Esophagus mucosa (tissue), 1 donor: ENCODE results near the gene CBFA2T2. TPM values are rescaled to one million over a fixed set of nuclear protein-coding genes. Genes with fewer than 3 reads are reported as not detected.
"Not testable (repeated sequence)": the region's sequence is repeated elsewhere in the genome, so short reads cannot be mapped to it uniquely, and the experiment has no call there.

Experiments
- ATAC-seq: fragments of 200-7000 bp; cut with Tn5 transposase; one replicate; pipeline ENCODE4 v1.9.1; 2020
- total RNA-seq: library from RNA; stranded (reverse); gene quantifications from one replicate; pipeline ENCODE4 v1.2.4, GENCODE V29; 2023
- donor health status: DM: yes; HTN: yes; CAD: no.

Gene CBFA2T2
- total RNA-seq, 1 donor from 2014 or later = 9.0 TPM

DNA sequence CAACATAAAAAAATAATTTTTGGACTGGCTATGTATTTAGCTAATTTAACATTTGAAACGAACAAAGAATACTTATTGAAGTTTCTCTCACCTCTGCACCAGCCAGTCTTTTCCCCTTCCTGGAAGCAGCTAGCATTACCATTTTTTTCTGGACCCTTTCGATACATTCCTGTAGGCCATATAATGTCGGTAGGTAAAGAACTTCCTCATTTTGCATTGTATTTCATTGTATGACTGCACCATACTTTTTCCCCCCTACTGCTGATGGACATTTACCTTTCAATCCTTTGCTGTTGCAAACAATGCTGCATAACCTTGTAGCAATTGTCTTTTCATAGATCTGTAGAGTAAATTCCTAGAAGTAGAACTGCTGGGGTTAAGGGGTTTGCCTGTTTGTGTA, 17.6 kb downstream of the CBFA2T2 start:
- ATAC-seq = no peak

DNA sequence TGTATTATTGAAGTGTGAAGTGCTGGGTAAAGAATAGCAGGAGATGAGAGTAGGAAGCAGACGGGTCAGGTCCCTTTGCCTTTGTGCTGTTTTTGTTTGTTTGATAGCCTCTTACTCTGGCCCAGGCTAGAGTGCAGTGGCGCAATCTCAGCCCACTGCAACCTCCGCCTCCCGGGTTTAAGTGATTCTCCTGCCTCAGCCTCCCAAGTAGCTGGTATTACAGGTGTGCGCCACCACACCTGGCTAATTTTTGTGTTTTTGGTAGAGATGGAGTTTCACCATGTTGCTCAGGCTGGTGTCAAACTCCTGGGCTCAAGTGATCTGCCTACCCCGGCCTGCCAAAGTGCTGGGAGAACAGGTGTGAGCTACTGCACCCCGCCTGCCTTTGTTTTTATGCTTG, 18.1 kb downstream of the CBFA2T2 start:
- ATAC-seq = not testable (repeated sequence)

DNA sequence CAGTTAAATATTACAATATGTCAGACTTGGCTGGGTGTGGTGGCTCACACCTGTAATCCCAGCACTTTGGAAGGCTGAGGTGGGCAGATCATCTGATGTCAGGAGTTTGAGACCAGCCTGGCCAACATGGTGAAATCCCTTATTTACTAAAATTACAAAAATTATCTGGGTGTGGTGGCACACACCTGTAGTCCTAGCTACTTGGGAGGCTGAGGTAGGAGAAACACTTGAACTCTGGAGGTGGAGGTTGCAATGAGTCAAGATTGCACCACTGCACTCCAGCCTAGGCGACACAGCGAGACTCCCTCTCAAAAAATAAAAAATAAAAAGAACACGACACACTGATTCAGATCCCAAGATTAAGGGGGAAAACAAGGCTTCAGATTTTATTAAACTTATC, 19.2 kb downstream of the CBFA2T2 start:
- ATAC-seq = not testable (repeated sequence)

DNA sequence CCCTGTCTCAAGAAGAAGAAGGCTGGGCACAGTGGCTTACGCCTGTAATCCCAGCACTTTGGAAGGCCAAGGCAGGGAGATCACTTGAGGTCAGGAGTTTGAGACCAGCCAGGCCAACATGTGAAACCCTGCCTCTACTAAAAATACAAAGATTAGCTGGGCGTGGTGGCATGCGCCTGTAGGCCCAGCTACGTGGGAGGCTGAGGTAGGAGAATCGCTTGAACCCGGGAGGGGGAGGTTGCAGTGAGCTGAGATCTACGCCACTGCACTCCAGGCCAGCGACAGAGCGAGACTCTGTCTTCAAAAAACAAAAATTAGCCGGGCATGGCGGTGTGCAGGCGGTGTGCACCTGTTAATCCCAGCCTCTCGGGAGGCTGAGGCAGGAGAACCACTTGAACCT, 22.0 kb downstream of the CBFA2T2 start:
- ATAC-seq = not testable (repeated sequence)

DNA sequence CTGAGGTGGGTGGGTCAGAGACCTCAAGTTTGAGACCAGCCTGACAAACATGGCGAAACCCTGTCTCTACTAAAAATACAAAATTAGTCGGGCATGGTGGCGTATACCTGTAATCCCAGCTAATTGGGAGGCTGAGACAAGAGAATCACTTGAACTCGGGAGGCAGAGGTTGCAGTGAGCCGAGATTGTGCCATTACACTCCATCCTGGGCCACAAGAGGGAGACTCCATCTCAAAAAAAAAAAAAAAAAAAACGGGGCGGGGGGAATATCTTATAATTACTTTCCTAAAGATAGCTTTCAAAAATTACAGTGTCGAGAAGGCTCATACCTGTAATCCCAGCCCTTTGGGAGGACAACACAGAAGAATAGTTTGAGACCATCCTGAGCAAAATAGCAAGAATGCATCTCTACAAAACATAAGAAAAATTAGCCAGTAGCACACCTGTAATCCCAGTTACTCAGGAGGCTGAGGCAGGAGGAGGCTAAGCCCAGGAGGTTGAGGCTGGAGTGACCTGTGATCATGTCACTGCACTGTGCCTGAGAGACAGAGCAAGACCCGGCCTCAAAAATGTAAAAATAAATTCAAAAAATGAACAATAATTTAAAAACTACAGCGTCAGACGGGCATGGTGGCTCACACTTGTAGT, 25.8 kb downstream of the CBFA2T2 start:
- no peak for ATAC-seq

DNA sequence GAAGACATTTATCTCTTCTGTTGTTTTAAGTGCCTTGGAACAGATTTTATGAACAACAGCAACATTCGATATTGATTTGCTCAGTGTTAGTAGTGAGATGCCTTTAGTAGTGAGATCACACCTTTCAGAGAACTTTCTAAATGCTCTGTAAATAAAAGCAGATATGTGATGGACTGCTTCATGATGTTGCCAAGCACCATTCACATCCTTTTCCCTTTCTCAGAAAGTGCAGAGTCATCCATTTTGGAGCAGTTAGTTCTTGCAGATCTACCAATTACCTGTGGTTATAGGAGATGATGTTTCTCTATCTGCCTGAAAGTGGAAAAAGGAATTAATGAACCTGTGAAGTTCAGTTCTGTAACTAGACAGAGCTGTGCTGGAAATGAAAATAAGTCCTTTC, 27.0 kb downstream of the CBFA2T2 start:
- peak; percentile 48 for ATAC-seq

DNA sequence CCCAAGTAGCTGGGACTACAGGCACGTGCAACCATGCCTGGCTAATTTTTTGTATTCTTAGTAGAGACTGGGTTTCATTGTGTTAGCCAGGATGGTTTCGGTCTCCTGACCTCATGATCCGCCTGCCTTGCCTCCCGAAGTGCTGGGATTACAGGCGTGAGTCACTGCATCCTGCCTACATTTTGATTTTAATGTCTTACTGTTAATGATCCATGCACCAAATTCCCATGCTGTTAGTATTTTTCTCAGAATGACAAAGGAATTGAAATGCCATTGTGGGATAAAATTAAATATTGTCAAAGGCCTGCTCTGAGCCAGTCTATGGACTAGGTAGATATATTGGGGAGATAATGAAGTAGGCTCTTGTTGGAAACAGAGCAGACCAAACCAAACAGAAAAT, 28.2 kb downstream of the CBFA2T2 start:
- peak; percentile 78 for ATAC-seq

DNA sequence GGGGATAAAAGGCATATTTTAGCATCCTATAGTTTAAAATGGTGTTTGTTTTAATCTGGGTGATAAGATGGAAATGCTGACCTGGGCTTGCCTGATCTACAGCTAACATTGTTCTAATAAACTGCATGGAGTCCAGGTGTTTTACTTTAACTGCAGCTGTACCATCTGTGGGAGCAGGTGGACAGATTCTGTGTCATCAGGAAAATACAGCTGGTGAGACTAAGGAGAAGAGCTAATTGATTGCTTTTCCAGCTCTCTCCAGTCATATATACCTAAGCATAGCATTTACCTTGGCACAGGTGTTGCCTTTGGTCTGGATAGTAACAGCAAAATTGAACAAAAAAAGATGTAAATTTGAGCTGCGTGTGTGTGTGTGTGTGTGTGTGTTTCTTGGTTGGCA, 31.6 kb downstream of the CBFA2T2 start:
- no peak for ATAC-seq

DNA sequence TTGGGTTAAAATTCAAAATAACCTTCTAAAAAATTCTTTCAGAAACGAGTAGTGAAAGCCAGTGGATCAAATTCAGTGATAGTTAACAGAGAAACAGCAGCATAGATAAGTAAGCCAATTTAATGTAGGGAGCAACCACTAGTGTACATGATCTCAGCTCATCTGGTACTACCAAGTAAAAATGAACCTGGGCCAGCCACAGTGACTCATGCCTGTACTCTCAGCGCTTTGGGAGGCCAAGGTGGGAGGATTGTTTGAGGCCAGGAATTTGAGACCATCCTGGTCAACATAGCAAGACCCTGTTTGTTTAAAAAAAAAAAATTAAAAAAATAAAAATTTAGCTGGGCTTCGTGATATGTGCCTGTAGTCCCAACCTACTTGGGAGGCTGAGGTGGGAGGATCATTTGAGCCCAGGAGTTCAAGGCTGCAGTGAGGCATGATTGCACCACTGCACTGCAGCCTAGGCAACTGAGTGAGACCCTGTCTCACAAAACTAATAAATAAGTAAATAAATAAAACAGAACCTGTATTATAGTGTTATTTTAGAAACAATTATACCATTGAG, 32.4 kb downstream of the CBFA2T2 start:
- ATAC-seq = no peak

DNA sequence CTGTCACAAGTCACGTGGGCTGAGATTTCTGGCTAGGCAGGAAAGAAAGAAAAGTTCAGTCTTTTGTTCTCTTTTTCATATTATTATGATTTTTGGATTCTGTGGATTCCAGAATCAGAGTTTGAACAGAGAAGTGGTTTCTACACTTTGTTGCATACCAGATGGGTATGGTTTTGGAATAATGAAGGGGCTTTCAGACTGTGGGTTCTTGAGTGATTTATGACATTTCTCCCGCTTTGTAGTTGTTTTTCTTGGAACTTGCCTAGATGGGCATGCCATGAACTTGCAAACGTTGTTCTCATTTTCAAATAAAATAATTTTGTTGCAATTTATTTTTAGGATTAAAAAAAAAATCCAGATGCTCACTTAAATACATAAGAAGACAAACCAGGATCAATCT, 34.4 kb downstream of the CBFA2T2 start:
- ATAC-seq = no peak

DNA sequence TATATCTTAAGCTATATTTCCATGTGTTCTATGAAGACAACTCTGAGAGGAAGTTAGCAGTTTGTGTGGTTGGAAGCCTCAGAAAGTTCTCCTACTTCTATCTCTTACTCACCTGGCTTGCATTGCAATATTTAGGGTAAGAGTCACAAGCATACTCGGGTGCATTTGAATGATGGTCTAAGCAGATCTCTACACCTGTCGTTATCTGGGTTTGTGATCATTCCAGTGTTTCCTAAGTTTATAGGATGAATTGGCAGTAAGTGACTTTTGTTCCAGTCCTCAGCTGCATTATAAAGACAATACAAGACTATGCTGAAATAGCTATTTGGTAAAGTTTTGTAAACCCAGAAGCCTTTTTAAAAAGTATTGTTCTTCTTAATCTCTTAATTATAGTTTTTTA, 36.9 kb downstream of the CBFA2T2 start:
- ATAC-seq = no peak

DNA sequence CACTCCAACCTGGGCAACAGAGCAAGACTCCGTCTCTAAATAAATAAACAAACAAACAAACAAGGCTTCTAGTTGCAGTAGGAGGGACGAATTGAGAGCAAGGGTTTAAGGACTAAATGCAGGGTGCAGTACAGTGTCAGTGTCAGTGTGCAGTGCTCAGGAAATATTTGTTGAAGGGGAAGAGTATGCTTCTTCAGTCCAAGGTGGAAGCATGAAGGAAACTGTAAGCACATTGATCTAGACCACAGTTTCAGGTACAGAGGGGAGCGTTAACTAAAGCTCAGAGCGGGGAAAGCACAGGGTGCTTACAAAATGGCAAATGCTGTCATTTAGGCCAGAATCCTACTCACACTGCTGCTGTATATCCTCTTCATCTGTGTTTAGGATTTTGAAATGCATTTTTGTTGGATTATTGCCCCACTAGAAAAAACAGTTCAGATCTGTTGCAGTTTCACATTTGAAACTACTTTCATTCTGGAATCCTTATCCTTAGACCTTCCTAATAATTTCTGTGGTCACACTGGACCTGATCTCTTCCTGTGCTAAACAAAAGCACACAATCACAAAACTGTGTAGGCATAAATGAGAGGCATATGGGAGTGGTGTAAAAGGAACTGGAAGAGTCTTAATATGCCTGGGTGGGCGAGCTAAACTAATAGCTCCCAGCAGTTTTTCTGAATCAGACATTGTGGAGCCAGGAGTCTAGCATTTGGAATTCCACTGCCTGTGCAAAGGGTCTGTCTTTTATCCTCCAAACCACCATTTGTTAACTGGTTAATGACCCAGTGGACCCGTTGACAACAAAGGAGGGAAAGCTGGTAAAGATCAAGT, 41.4 kb downstream of the CBFA2T2 start:
- no peak for ATAC-seq

DNA sequence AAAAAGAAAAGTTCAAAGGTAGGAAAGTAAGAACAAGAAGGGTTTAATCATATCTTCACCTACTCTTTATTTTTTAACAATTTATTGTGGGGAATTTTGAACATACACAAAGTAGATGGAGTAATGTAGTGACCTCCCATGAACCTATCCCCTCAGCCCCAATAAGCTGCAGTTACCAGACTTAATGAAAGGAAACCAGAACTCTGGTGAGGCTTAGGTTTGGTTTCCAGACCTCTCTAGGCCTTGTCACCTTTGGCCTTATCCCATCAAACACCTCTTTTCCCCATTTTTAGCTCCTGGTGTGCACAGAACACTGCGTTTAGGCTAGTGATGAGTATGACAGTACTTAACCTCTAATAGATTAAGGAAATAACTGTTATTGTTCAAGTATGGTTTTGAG, 42.0 kb downstream of the CBFA2T2 start:
- ATAC-seq = no peak

DNA sequence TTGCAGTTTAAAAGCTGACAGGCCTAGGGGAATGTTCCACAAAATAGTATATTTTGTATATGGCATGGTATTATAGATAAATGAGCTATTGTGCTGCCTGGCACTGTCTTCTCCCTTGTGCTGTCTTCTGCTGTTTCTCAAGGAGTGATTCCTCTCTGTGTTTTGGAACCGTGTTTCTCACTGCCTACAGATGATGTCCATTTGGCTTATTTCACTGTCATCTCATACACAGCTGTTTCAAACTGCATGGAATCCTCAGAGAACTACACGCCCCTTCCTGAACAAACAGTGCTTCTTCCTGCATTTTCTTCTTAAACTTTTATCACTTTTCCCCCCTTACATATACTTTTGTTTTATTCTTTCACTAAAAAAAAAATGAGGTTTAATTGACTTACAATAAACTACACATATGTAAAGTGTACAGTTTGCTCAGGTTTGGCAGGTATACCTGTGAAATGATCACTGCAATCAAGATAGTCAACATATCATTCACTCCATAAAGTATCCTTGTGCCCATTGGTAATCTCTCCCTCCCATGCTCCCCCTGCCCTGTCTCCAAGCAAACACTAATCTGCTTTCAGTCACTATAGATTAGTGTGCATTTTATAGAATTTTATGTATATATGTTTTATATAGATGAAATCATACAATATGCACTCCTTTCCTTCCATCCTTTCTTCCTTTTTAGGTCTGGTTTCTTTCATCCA, 43.0 kb downstream of the CBFA2T2 start:
- ATAC-seq = no peak

DNA sequence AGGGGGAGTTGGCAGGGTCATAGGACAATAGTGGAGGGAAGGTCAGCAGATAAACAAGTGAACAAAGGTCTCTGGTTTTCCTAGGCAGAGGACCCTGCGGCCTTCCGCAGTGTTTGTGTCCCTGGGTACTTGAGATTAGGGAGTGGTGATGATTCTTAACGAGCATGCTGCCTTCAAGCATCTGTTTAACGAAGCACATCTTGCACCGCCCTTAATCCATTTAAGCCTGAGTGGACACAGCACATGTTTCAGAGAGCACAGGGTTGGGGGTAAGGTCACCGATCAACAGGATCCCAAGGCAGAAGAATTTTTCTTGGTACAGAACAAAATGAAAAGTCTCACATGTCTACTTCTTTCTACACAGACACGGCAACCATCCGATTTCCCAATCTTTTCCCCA, 45.8 kb downstream of the CBFA2T2 start:
- not testable (repeated sequence) for ATAC-seq

DNA sequence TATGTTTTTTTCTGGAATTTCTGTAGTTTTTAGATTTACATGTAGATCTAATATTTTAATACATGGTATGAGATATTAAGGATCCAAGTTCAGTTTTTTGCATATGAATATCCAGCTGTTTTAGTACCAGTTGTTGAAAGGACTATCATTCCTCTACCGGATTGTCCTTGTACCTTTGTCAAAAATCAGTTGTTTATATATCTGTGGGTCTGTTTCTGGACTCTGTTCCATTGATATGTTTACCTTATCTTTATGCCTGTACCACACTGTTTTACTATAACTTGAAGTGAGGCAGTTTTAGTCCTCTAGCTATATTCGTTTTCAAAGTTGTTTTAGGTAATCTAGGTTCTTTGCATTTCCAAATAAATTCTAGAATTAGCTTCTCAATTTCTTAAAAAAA, 47.7 kb downstream of the CBFA2T2 start:
- no peak for ATAC-seq

DNA sequence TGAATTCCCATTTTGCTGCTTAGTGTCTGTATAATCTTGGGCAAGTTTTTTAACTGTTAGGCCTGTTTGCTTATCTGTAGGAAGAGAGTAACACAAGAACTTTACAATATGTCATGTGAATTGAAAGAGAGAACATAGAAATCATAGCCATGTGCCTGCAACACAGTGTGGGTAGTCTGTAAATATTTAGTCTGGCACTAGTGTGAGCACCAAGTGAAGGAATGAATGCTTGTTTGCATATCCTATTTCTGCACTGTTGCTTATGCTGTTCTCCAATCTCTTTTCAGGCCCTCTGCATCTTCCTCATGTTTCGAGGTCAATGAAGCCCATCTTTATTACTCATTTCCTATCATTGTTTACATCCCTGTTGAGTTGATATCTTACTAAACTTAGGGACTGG, 49.2 kb downstream of the CBFA2T2 start:
- no peak for ATAC-seq

DNA sequence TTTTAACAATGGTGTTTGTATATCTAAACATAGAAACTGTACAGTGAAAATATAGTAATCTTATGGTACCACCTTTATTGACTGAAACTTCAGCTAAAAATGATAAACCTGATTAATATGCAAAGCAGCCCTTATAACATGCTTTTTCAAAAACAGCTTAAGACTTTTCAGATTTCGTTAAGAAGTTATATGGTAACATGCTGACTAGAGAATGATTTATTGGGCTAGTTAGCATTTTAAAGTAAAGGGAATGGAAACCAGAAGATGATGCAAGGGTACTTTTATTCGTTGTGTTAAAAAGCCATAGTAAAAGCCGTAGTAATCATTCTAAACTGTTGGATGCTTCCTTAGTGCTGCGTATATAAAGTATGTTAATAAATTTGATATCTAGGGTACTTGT, 50.5 kb downstream of the CBFA2T2 start:
- ATAC-seq = no peak

DNA sequence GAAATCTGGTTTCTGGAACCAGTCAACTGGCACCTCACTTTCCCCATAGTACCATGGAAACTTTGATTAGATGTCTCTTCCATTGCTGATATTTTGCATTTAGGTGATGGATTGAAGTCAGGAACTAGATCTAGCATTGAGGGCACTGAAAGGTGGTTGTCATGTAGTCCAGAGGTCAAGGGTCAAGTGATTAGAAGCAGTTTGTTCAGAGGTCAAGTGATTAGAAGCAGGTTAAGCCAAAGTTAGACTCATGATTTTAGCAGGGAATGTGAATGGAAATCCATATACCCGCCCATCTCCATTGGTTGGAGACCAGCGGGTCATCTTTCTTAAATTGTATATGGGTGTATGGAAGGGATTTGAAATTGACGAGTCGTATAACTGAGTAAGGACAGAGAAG, 51.2 kb downstream of the CBFA2T2 start:
- ATAC-seq = no peak

DNA sequence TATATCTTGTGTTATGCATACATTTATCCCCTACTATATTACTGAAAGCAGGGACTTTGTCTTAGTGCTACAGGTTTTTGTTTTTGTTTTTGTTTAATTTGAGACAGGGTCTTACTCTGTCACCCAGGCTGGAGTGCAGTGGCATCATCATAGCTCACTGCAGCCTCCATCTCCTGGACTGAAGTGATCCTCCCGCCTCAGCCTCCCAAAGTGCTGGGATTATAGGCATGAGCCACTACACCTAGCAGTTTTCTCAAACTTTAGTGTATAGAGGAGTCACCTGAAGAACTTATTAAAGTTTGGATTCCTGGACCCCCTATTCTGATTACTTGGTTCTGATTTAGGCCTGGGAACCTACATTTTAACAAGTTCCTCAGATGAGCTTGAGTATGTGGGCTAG, 51.9 kb downstream of the CBFA2T2 start:
- ATAC-seq = no peak

DNA sequence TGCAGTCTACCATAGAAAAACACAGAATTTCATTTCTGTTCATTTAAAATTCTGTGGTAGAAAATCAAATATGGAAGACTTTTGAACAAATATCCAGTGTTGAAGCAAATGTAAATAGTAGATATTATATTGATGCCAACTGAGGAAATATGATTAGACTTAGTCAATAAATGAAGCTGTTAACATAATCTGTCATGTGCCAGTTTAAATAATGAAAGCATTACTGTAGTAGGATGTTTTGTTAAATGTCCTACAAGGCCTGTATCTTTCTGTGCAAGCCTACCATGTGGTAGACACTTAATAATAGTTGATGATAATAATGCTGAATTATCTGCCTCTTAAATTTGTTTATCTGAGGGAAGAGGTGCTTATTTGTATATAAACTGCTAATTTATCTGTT, 55.9 kb downstream of the CBFA2T2 start:
- ATAC-seq = no peak

DNA sequence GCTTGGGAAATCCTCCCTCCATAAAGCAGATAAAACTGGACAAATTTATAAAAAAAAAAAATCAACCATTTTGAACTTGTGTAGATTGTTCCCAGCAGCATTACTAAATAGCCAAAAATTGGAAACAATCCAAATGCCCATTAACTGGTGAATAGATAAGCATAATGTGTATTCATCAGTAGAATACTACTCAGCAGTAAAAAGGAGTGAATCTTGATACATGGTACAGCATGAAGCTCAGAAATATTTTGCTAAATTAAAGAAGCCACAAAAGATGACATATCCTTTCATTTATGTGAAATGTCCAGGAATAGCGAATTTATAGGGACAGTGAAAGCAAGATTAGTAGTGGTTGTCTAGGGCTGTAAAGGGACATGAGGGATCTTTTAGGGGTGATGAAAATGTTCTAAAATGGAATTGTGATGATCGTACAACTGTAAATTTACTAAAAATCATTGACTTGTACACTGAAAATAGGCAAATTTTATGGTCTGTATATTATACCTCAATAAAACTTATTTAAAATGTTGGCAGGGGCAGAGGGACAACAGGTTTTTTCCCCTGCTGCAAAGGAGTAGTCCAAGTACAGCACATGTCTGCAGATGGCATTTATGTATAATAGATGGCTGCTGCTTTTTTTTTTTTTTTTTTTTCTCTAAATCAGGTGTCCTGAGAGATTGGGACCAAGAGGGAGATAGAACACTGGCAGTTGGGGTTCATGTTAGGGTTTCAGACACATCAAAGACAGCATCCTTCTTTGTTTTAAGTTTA, 59.5 kb downstream of the CBFA2T2 start:
- no peak for ATAC-seq

DNA sequence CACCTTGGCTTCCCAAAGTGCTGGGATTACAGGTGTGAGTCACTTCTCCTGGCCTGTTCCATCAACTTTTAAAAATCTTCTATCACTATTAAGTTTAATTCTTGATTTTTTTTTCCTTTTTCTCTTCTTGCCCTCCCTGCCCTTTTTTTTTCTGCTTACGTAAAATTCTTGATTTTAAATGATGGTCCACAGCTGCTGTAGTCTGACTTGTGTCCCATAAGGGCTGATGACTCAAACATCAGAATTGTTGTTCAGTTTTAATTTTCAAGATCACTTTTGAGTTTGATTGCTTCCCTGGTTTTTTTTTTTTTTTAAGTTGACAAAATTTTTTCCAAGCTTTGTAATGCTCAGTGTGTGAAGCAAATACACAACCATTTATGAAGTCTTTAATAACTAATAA, 61.9 kb downstream of the CBFA2T2 start:
- no peak for ATAC-seq
